ENCODE measurements around the gene POLR2F.

The POLR2F gene

DNA sequence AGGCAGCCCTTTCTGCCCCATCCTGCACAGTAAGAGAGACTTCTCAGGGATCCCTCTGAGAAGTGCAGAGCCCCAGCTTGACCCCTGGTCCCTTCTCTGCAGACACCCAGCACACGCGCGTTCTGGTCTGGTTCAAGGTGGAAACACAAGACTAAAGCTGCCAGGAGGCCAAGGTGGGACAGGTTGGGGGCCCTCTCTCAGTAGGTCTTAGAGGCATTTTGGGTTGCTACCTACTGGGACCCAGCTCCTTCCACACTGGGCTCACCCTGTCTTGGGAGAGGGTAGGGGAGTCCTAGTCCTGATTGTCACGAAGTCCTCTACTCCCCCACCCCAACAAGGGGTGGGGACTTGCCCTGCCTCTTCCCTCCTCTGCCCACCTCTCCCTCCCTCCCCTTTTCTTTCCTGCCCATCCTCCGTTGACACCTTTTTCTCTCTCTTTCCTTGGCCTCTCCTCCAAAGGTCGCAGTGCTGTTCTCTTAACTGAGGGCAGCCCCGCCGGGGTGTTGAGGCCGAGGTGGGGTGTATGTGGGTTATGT is 31.6 kb downstream of the POLR2F start:
- no peaks in the 10 kb centered on the region for H3K36me3 Mint-ChIP-seq (ENCODE audit: low read depth)
- TF ChIP-seq, protein P1, sequence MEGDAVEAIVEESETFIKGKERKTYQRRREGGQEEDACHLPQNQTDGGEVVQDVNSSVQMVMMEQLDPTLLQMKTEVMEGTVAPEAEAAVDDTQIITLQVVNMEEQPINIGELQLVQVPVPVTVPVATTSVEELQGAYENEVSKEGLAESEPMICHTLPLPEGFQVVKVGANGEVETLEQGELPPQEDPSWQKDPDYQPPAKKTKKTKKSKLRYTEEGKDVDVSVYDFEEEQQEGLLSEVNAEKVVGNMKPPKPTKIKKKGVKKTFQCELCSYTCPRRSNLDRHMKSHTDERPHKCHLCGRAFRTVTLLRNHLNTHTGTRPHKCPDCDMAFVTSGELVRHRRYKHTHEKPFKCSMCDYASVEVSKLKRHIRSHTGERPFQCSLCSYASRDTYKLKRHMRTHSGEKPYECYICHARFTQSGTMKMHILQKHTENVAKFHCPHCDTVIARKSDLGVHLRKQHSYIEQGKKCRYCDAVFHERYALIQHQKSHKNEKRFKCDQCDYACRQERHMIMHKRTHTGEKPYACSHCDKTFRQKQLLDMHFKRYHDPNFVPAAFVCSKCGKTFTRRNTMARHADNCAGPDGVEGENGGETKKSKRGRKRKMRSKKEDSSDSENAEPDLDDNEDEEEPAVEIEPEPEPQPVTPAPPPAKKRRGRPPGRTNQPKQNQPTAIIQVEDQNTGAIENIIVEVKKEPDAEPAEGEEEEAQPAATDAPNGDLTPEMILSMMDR (IDR thresholded peaks at IDR 0.05; ENCODE audit: unreplicated experiment in 3 of 3): no peak

DNA sequence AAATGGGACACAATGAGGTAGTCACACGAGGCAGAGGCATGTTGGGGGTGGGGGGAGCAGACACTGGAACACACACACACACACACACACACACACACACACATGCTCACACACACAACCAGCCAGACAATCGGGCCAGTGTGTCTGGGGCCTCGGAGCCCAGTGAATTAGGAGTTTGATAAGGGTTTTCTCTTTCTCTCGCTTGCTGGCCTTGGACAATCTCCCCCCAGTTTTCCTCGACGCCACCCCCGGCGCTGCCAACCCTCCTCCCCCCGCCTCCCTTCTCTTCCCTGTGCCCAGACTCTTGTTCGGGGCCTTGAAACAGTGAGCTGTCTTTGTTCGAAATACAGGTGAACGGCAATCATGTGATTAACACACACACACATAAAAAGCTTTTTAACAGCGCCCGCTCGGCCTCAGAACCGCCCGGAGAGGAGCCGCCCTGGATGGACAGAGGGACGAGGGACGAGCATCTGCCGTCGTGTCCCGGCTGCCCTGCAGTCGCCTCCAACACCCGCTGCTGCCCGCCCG is 32.3 kb downstream of the POLR2F start:
- Mint-ChIP-seq H3K36me3 (ENCODE audit: low read depth) (no peaks in the 10 kb centered on the region), H3K9me3 (no peaks in the 10 kb centered on the region), H3K27ac (no peak overlapping the region), H3K4me3 (no peak overlapping the region), H3K4me1 (no peaks in the 10 kb centered on the region), H3K27me3 (ENCODE audit: low read depth) (peaks cover 37% of the 10 kb centered on the region)
- TF ChIP-seq, protein P1 (IDR thresholded peaks at IDR 0.05; ENCODE audit: unreplicated experiment in 3 of 3): no peak

More for the DNA sequence above, 31.6 kb downstream of the POLR2F start:
- peaks cover 43% of the 10 kb centered on the region for H3K27me3 Mint-ChIP-seq (ENCODE audit: low read depth)
- H3K9me3 Mint-ChIP-seq: no peaks in the 10 kb centered on the region
- no peak overlapping the region for H3K4me3 Mint-ChIP-seq
- peaks cover 5% of the 10 kb centered on the region for H3K4me1 Mint-ChIP-seq
- no peak overlapping the region for H3K27ac Mint-ChIP-seq

DNA sequence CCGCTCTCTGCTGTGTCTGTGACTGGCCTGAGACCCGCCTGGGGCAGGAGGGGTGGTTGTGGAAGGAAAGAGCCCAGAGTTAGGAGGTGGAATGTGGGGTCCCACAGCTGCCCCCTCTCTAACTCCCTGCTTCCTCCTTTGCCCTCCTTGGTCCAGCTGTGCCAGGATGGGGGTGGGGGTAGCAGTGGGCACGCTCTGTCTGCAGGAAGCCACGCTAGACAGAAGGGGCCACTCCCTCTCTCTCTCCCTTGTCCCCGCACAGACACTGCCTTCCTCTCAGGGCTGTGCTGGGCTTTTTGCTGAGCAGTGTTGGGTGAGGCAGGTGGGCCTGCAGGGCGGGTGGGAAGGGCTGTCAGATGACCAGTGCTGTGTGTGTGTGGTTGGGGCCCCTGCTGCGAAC is 32.9 kb downstream of the POLR2F start:
- Mint-ChIP-seq H3K4me1 (no peaks in the 10 kb centered on the region), H3K27ac (no peak overlapping the region), H3K36me3 (ENCODE audit: low read depth) (no peaks in the 10 kb centered on the region), H3K4me3 (no peak overlapping the region), H3K27me3 (ENCODE audit: low read depth) (peaks cover 31% of the 10 kb centered on the region), H3K9me3 (no peaks in the 10 kb centered on the region)
- TF ChIP-seq, protein P1 (IDR thresholded peaks at IDR 0.05; ENCODE audit: unreplicated experiment in 3 of 3): no peak

GRCh38 chr22:37989146-37990045 is 35.9 kb downstream of the POLR2F start:
- Mint-ChIP-seq H3K27ac (no peak overlapping the region), H3K4me1 (no peaks in the 10 kb centered on the region), H3K4me3 (no peak overlapping the region), H3K27me3 (ENCODE audit: low read depth) (peaks cover 4% of the 10 kb centered on the region), H3K9me3 (no peaks in the 10 kb centered on the region), H3K36me3 (ENCODE audit: low read depth) (no peaks in the 10 kb centered on the region)
- TF ChIP-seq, protein P1 (IDR thresholded peaks at IDR 0.05; ENCODE audit: unreplicated experiment in 3 of 3): no peak

GRCh38 chr22:37990301-37990700 is 36.8 kb downstream of the POLR2F start:
- Mint-ChIP-seq H3K36me3 (ENCODE audit: low read depth) (no peaks in the 10 kb centered on the region), H3K4me3 (no peak overlapping the region), H3K27ac (no peak overlapping the region), H3K4me1 (no peaks in the 10 kb centered on the region), H3K27me3 (ENCODE audit: low read depth) (peaks cover 3% of the 10 kb centered on the region), H3K9me3 (no peaks in the 10 kb centered on the region)
- TF ChIP-seq, protein P1 (IDR thresholded peaks at IDR 0.05; ENCODE audit: unreplicated experiment in 3 of 3): no peak
